GM19455 (cell line): ENCODE data around the gene HIRA.
"Not testable (repeated sequence)": the region's sequence is repeated elsewhere in the genome, so short reads cannot be mapped to it uniquely, and the experiment has no call there.

Source experiments
- ATAC-seq: cut with Tn5 transposase; IDR thresholded peaks from one replicate; pipeline ENCODE4 v1.9.1; 2021; ENCODE audit not compliant: unreplicated experiment

Gene HIRA

GRCh38 chr22:19331474-19331873, 100.1 kb downstream of the HIRA start:
- ATAC-seq, result no peak

GRCh38 chr22:19330865-19331418, 100.6 kb downstream of the HIRA start:
- ATAC-seq, result no peak

- ATAC-seq, result not testable (repeated sequence)
Measured at GRCh38 chr22:19330205-19330604, 101.3 kb downstream of the HIRA start.

- no peak for ATAC-seq
Measured at GRCh38 chr22:19329454-19329853, 102.1 kb downstream of the HIRA start.

GRCh38 chr22:19325296-19325948, 106.1 kb downstream of the HIRA start:
- ATAC-seq, result no peak

GRCh38 chr22:19323420-19323819, 108.1 kb downstream of the HIRA start:
- ATAC-seq, result not testable (repeated sequence)

GRCh38 chr22:19321757-19322156, 109.8 kb downstream of the HIRA start:
- ATAC-seq, result no peak

GRCh38 chr22:19320136-19320535, 111.4 kb downstream of the HIRA start:
- ATAC-seq, result not testable (repeated sequence)

- no peak for ATAC-seq
Measured at GRCh38 chr22:19319281-19319680, 112.3 kb downstream of the HIRA start.

GRCh38 chr22:19317865-19318264, 113.7 kb downstream of the HIRA start:
- ATAC-seq, result no peak

GRCh38 chr22:19307872-19308271, 123.7 kb downstream of the HIRA start:
- ATAC-seq, result no peak

- not testable (repeated sequence) for ATAC-seq
Measured at GRCh38 chr22:19306535-19306934, 125.0 kb downstream of the HIRA start.

GRCh38 chr22:19304547-19304946, 127.0 kb downstream of the HIRA start:
- ATAC-seq, result no peak

GRCh38 chr22:19303785-19304184, 127.7 kb downstream of the HIRA start:
- no peak for ATAC-seq

GRCh38 chr22:19295733-19296132, 135.8 kb downstream of the HIRA start:
- ATAC-seq, result no peak

- ATAC-seq, result no peak
Measured at GRCh38 chr22:19292458-19293230, 138.9 kb downstream of the HIRA start.

GRCh38 chr22:19291580-19292457, 139.7 kb downstream of the HIRA start, which contains the start of gene CLTCL1:
Gene CLTCL1 (minus strand): TSS chr22:19291719. CDS start chr22:19291641, 78 bp downstream.
- ATAC-seq, result peak; percentile 57

- peak; percentile 25 for ATAC-seq
Measured at GRCh38 chr22:19291218-19291579, 140.3 kb downstream of the HIRA start.

- no peak for ATAC-seq
Measured at GRCh38 chr22:19290400-19291217, 140.9 kb downstream of the HIRA start.

- no peak for ATAC-seq
Measured at GRCh38 chr22:19289475-19290161, 141.9 kb downstream of the HIRA start.
